ENCODE data around the gene HOXD9. TPM values are rescaled to one million over a fixed set of nuclear protein-coding genes. Genes with fewer than 3 reads are reported as not detected.

The HOXD9 gene
- total and polyA plus RNA-seq, 3 donors from 2014 or later: 8.2 to 21.2 (median 15.7) TPM

- Histone ChIP-seq H3K27me3 (no peaks in the 10 kb centered on the region), H3K27ac (no peak overlapping the region), H3K36me3 (ENCODE audit: low read depth, missing control alignments) (no peaks in the 10 kb centered on the region), H3K4me3 (no peak overlapping the region), H3K9me3 (no peaks in the 10 kb centered on the region), H3K4me1 (peaks cover 2% of the 10 kb centered on the region)
- 40 to 43% methylated on average over 7 of the region's 7 CpGs for WGBS, 2 donors
- intact Hi-C loops (cut with DNase I; ENCODE audit: low total_unique reads): no loop called here
- TF ChIP-seq POLR2A (IDR thresholded peaks at IDR 0.05): no peak
- TF ChIP-seq CTCF (IDR thresholded peaks at IDR 0.05): no peak
- no peak for DNase-seq
Measured at GRCh38 chr2:176110415-176111308, 11.9 kb upstream of the HOXD9 start.

- Histone ChIP-seq H3K36me3 (ENCODE audit: low read depth, missing control alignments) (no peaks in the 10 kb centered on the region), H3K4me3 (peak overlapping the region in 1 of 2 donors; percentile 1), H3K4me1 (peaks cover 2% of the 10 kb centered on the region), H3K9me3 (no peaks in the 10 kb centered on the region), H3K27me3 (no peaks in the 10 kb centered on the region), H3K27ac (no peak overlapping the region)
- DNase-seq: peak; percentile 83
- intact Hi-C loops (cut with DNase I; ENCODE audit: low total_unique reads): no loop called here
- TF ChIP-seq POLR2A (IDR thresholded peaks at IDR 0.05): no peak
- TF ChIP-seq CTCF (IDR thresholded peaks at IDR 0.05): peak in 2 of 3 experiments; percentile 26 to 69
- 27 to 32% methylated on average over 10 to 16 of the region's 16 CpGs for WGBS, 2 donors
Measured at GRCh38 chr2:176111309-176111663, 11.2 kb upstream of the HOXD9 start.

GRCh38 chr2:176111846-176112374, 10.6 kb upstream of the HOXD9 start:
- no peaks in the 10 kb centered on the region for H3K27me3 ChIP-seq

GRCh38 chr2:176112375-176113302, 9.9 kb upstream of the HOXD9 start:
- H3K9me3 ChIP-seq: no peaks in the 10 kb centered on the region
- DNase-seq: no peak
- no peaks in the 10 kb centered on the region for H3K4me1 ChIP-seq
- intact Hi-C loops (cut with DNase I; ENCODE audit: low total_unique reads): no loop called here
- WGBS, 2 donors: 32 to 43% methylated on average over 28 to 40 of the region's 40 CpGs
- H3K4me3 ChIP-seq: peak overlapping the region in 1 of 2 donors; percentile 1
- no peaks in the 10 kb centered on the region for H3K27me3 ChIP-seq
- H3K36me3 ChIP-seq (ENCODE audit: low read depth, missing control alignments): no peaks in the 10 kb centered on the region
- no peak for TF ChIP-seq POLR2A (IDR thresholded peaks at IDR 0.05)
- peak overlapping the region in 1 of 2 donors; percentile 44 for H3K27ac ChIP-seq

More at GRCh38 chr2:176111846-176112374, 10.6 kb upstream of the HOXD9 start:
- Histone ChIP-seq H3K4me3 (peak overlapping the region in 1 of 2 donors; percentile 1), H3K27ac (peak overlapping the region in 1 of 2 donors; percentile 44), H3K4me1 (peaks cover 2% of the 10 kb centered on the region), H3K9me3 (no peaks in the 10 kb centered on the region), H3K36me3 (ENCODE audit: low read depth, missing control alignments) (no peaks in the 10 kb centered on the region)
- no peak for TF ChIP-seq POLR2A (IDR thresholded peaks at IDR 0.05)
- TF ChIP-seq CTCF (IDR thresholded peaks at IDR 0.05): no peak
- intact Hi-C loops (cut with DNase I; ENCODE audit: low total_unique reads): no loop called here
- DNase-seq: no peak
- WGBS, 2 donors: 24 to 37% methylated on average over 27 to 29 of the region's 29 CpGs

Measured in testis (tissue), 3 donors.